ENCODE measurements around the gene NPB. TPM values are rescaled to one million over a fixed set of nuclear protein-coding genes. Genes with fewer than 3 reads are reported as not detected.
A peak's percentile ranks its signal among the peaks of the same experiment; 100 is the strongest.

Gene NPB
- total RNA-seq, 1 donor from 2014 or later: 0.96 TPM

GRCh38 chr17:81927152-81927652 lies 25.2 kb downstream of the NPB start:
- Mint-ChIP-seq H3K27me3 (ENCODE audit: unreplicated experiment) (peaks cover 5% of the 10 kb centered on the region), H3K4me3 (ENCODE audit: unreplicated experiment) (peak overlapping the region; percentile 52), H3K4me1 (ENCODE audit: low read depth, unreplicated experiment) (peaks cover 29% of the 10 kb centered on the region), H3K9me3 (ENCODE audit: unreplicated experiment) (peaks cover 8% of the 10 kb centered on the region), H3K27ac (ENCODE audit: unreplicated experiment) (no peak overlapping the region), H3K36me3 (ENCODE audit: unreplicated experiment) (no peaks in the 10 kb centered on the region)
- no peak for TF ChIP-seq CTCF (IDR thresholded peaks at IDR 0.05; ENCODE audit: partially characterized antibody, unreplicated experiment)
- no peak for DNase-seq

GRCh38 chr17:81927653-81928543 lies 25.9 kb downstream of the NPB start, which contains the start of gene MAFG:
MAFG (minus strand) TSS chr17:81927735; CDS start chr17:81923185, 4,550 bp downstream.
- Mint-ChIP-seq H3K4me1 (ENCODE audit: low read depth, unreplicated experiment) (peaks cover 26% of the 10 kb centered on the region), H3K27ac (ENCODE audit: unreplicated experiment) (peak within 1 kb of the TSS; percentile 72), H3K4me3 (ENCODE audit: unreplicated experiment) (peak within 1 kb of the TSS; percentile 90), H3K27me3 (ENCODE audit: unreplicated experiment) (peaks cover 6% of the 10 kb centered on the region), H3K36me3 (ENCODE audit: unreplicated experiment) (no peaks in the 10 kb centered on the region), H3K9me3 (ENCODE audit: unreplicated experiment) (peaks cover 8% of the 10 kb centered on the region)
- peak; percentile 91 for DNase-seq
- peak; percentile 20 for TF ChIP-seq CTCF (IDR thresholded peaks at IDR 0.05; ENCODE audit: partially characterized antibody, unreplicated experiment)

GRCh38 chr17:81928544-81929252 lies 26.7 kb downstream of the NPB start:
- Mint-ChIP-seq H3K4me1 (ENCODE audit: low read depth, unreplicated experiment) (peaks cover 22% of the 10 kb centered on the region), H3K36me3 (ENCODE audit: unreplicated experiment) (no peaks in the 10 kb centered on the region), H3K9me3 (ENCODE audit: unreplicated experiment) (peaks cover 8% of the 10 kb centered on the region), H3K4me3 (ENCODE audit: unreplicated experiment) (peak overlapping the region; percentile 21), H3K27ac (ENCODE audit: unreplicated experiment) (no peak overlapping the region), H3K27me3 (ENCODE audit: unreplicated experiment) (peaks cover 11% of the 10 kb centered on the region)
- no peak for DNase-seq
- no peak for TF ChIP-seq CTCF (IDR thresholded peaks at IDR 0.05; ENCODE audit: partially characterized antibody, unreplicated experiment)

- H3K27me3 Mint-ChIP-seq (ENCODE audit: unreplicated experiment): peaks cover 13% of the 10 kb centered on the region
- DNase-seq: no peak
- peaks cover 8% of the 10 kb centered on the region for H3K9me3 Mint-ChIP-seq (ENCODE audit: unreplicated experiment)
- no peak overlapping the region for H3K27ac Mint-ChIP-seq (ENCODE audit: unreplicated experiment)
- peak overlapping the region; percentile 21 for H3K4me3 Mint-ChIP-seq (ENCODE audit: unreplicated experiment)
- no peaks in the 10 kb centered on the region for H3K36me3 Mint-ChIP-seq (ENCODE audit: unreplicated experiment)
- TF ChIP-seq CTCF (IDR thresholded peaks at IDR 0.05; ENCODE audit: partially characterized antibody, unreplicated experiment): no peak
- peaks cover 20% of the 10 kb centered on the region for H3K4me1 Mint-ChIP-seq (ENCODE audit: low read depth, unreplicated experiment)
These were observed 27.5 kb downstream of the NPB start for GRCh38 chr17:81929253-81930141.
